HG02885 (cell line): ENCODE measurements around the gene SEC23B.
"Not testable (repeated sequence)": the region's sequence is repeated elsewhere in the genome, so short reads cannot be mapped to it uniquely, and the experiment has no call there.

ENCODE experiments used
- ATAC-seq: cut with Tn5 transposase; IDR thresholded peaks from one replicate; pipeline ENCODE4 v1.9.1; 2021; ENCODE audit warnings: mild to moderate bottlenecking; ENCODE audit not compliant: unreplicated experiment, poor library complexity

Gene SEC23B

DNA sequence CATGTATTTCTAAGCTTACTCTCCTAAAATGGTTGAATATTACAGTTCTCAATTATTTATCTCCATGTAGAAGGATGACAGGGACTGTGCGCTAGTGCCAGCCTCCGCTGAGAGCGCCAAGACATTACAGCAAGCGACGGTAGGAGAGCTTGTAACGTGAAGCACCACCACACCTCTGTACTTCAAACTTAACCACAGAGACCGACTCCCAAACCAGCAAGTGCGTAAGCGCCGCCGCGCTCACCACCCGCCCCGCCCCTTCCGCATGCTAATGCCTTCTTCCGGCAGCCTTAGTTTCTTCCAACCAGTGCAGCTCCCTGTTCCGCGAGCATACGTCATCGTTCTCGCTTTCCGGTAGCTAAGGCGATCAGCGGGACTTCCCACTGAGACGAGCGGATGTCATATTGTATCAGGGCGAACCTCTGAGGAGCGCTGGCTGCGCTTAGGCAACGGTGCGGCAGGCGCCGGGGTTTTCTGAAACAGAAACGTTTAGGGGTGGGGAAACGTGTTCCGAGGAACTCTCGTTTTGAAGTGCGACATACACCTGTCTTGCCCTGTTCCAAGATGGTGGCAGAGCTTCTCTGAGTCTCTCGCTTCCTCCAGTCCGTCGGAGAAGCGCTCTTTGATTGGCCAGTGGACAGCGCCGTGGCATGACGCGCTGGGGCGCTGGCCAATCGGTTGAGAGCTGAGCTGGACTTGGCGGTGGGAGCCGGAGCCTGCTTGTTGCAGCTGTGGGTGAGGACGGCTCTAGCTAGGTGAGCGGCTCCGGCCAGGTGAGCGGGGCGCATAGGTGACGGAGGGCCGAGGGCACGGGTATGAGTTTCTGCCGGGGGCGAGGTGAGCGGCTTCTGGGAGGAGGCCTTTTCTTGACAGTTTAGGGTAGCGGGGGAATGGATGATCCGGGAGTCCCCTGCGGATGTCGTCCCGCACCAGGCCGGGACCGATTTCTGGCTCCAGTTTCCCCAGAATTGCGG is at the start of gene SEC23B:
Gene SEC23B, plus strand, starts transcription at position 723 of the 974 bp plus-strand sequence. CDS start 2,896 bp downstream, outside the sequence.
- peak; percentile 94 for ATAC-seq

GRCh38 chr20:18465536-18466200 is 42.1 kb upstream of the SEC23B start:
- ATAC-seq = no peak

DNA sequence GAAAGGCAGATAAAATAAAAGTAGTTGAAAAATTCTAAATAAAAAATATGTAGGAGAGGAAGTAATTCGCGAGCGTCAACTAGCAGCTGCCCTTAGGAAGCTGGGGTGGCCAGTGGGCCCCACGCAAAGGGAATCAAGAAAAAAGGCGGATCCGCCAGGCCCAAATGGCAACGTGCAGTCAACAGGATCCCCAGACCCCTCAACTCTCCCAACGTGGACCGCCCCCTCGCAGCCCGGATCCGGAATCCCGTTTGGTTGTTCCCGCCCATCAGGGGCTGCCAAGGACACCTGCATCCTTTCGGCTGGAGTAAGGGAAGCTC is 41.2 kb upstream of the SEC23B start:
- ATAC-seq = no peak

DNA sequence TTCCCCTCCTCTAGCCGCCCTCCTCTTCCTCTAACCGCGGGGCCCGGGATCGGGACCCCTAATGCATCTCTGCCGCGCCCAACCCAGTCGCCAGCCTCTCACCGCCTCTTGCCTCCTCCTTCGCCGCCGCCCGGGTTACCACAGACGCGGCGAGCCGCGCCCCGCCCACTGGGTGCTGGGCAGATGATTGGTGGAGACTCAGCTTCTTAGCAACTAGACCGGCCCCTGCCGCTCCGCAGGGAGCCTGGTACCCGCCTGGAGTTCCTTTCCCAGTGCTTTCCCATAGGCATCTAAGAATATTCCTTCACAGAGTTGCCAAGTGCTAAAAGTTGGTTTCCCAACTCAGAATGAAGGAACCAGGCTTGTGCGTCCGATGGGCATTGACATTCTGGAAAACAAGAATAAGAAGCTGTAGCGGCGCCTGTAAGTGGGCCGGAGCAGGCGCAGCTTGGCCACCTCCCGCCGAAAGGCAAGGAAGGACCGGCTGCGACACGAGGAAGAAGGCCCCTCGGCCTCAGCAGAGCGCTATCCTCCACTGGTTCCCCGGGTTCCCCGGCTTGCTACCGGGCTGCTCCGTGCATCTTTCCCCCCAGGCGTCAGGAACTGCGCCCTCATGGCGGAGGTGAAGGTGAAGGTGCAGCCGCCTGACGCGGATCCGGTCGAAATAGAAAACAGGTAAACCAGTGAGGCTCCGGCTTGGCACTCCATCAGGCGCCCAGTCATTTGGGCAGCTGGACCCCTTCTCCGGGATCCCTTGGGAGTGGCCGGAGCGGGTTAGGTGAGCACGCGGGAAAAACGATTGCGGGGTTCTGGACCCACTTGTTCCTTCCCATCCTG is 40.6 kb upstream of the SEC23B start, which contains the start of the genes DZANK1 and POLR3F:
Gene DZANK1, minus strand, starts transcription at position 137 of the 837 bp plus-strand sequence. CDS start 1,672 bp downstream, outside the sequence.
Gene POLR3F, plus strand, starts transcription at position 497 of the 837 bp plus-strand sequence. Its CDS starts 117 bp downstream, at position 614.
- peak; percentile 99 for ATAC-seq

DNA sequence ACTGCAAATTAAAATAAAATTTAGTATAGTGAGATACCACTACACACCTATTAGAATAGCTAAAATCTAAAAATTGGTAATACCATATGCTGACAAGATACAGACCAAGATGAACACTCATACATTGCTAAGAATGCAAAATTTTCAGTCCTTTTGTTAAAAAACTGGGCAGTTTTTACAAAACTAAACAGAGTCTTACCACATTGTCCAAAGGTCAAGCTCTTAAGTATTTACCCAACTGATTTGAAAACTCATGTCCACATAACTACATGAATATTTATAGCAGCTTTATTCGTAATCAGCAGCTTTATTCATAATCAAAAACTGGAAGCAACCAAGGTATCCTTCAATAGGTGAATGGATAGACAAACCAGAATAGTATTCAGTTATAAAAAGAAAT is 30.5 kb upstream of the SEC23B start:
- no peak for ATAC-seq

DNA sequence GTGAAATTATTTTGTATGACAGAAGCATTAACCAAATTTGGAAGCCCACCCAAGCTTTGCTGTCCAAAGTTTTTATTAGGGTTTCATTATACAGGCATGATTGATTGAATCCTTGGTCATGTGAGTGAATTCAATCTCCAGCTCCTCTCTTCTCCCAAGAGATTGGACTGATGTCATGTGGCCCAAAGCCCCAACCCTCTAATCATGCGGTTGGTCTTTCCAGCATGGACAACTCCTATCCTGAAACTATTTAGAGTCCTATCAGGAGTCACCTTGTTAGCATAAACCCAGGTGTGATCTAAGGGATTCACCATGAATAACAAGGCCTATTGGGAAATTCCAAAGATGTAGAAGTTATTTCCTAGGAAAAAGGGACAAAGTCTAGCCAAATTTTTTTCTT is 29.9 kb upstream of the SEC23B start:
- no peak for ATAC-seq

DNA sequence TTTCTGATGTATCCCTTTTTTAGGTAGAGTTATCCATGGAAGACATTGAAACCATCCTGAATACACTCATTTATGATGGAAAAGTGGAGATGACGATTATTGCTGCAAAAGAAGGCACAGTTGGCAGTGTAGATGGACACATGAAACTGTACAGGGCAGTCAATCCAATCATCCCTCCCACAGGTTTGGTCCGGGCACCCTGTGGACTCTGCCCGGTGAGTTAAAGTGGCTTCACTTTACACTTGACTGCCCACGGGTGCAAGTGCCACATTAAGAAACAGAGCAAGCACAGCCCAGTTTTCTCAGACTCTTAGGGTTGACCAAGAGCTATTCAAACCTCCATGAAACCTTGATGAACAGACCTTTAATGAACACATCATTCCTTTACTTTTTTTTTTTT is 26.1 kb upstream of the SEC23B start:
- ATAC-seq = no peak

- ATAC-seq = no peak
Observed at GRCh38 chr20:18488301-18488700, 19.4 kb upstream of the SEC23B start.

GRCh38 chr20:18496042-18496441 is 11.7 kb upstream of the SEC23B start:
- ATAC-seq = no peak

GRCh38 chr20:18496740-18497592 is 10.8 kb upstream of the SEC23B start, which contains the start of gene RBBP9:
TSS of gene RBBP9 (minus strand) at chr20:18497225. CDS start at chr20:18497167, 58 bp downstream.
- ATAC-seq = peak; percentile 100

DNA sequence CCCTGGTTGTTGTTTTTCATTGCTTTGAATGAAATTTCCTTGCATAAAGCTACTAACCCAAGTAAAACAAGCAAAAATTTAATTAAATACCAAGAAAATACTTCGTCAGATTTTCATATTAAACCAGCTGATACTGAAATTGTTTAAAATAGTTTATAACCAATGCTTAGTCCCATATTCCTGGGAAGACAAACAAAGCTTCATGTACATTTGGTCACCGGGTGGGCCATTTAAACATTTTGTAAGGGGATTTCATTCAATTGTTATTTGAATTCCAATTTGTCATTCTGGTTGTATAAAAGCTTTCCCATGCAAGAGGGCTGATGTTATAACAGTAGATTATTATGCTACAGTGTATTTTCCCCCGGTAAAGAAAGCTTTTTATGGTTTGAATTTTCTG is 10.1 kb upstream of the SEC23B start:
- ATAC-seq = no peak

DNA sequence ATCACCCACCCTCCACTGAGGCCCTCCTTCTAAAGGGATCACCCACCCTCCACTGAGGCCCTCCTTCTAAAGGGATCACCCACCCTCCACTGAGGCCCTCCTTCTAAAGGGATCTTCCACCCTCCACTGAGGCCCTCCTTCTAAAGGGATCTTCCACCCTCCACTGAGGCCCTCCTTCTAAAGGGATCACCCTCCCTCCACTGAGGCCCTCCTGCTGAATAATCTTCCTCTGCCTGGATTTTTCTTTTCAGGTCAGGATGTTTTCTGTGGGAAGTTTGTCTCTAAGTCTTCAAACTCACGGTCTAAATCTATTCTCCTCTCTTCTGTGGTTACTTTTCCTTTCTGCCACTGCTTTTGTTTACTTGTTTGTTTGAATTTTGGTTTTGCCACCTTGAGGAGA is 6.1 kb upstream of the SEC23B start:
- not testable (repeated sequence) for ATAC-seq

DNA sequence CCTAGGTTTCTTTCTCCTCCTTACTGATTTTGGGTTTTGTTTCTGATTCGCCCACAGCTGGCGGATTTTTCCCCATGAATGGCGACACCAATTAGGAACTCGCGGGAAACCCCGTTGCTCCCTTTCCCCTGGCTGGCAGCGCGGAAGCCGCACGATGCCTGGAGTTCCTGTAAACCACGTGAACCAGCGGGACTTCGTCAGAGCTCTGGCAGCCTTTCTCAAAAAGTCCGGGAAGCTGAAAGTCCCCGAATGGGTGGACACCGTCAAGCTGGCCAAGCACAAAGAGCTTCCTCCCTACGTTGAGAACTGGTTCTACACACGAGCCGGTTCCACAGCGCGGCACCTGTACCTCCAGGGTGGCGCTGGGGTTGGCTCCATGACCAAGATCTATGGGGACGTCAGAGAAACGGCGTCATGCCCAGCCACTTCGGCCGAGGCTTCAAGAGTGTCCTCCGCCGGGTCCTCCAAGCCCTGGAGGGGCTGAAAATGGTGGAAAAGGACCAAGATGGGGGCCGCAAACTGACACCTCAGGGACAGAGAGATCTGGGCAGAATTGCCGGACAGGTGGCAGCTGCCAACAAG is 3.2 kb upstream of the SEC23B start:
- ATAC-seq = no peak

DNA sequence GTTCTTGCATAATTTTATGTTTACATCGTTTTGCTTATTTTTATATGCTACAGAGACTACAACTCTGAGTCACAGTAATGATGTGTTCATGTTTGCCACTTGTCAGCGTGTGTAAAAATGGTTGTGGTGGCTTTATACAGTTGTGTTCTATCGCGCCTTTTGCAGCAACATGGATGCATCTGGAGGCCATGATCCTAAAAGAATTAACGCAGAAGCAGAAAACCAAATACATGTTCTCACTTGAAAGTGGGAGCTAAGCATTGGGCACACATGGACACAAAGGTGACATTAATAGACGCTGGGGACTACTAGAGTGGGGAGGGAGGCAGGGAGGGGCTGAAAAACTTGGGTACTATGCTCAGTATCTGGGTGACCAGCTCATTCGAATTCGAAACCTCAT is 996 bp upstream of the SEC23B start:
- no peak for ATAC-seq

GRCh38 chr20:18511571-18511970 is 3.8 kb downstream of the SEC23B start:
- no peak for ATAC-seq

DNA sequence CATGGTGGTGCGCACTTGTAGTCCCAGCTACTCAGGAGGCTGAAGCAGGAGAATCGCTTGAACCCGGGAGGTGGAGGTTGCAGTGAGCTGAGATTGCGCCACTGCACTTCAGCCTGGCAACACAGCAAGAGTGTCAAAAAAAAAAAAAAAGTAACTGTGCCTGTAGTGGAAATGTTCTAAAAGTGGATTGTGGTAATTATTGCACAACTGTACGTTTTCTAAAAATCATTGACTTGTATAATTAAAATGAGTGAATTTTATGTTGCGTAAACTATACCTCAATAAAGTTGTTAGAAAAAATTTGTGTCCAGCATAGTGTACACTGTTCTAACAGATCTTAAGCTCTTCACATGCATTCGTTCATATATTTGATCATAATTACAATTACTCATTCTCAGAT is 5.5 kb downstream of the SEC23B start:
- no peak for ATAC-seq

DNA sequence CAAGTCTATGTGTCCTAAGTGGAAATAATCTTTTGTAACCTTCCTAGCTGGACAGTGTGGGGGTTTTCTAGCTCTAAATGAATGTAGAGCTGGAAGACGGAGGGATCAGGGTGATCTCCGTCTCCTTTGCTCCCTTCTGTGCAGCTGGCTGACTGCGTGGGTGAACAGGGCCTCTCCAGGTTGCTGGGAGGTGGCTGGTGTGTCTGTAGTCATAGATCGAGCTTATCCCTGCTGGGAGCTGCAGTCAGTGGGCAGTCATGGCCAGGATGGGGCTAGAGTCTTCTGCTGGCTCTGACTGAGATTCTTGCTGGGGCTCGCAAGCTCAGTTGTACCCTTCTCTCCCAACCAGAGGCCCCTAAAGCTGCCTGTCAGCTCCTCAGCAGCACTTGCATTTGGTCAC is 6.4 kb downstream of the SEC23B start:
- no peak for ATAC-seq

DNA sequence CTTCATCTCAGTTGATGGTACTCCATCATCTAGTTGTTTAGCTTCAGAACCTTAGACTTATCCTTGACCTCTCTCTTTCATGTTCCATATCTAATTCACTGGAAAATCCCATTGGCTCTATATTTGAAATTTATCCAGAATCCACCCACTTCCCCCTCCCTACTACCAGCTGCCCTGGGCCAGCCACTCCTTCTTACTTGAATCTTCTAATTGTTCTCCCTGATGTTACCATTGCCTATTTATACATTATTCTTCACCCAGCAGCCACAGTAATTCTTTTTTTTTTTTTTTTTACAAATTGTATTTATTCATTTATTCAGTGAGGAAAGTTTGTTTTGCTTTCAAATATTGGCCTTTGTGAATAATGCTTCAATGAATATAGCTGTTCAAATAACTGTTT is 8.2 kb downstream of the SEC23B start:
- ATAC-seq = no peak

DNA sequence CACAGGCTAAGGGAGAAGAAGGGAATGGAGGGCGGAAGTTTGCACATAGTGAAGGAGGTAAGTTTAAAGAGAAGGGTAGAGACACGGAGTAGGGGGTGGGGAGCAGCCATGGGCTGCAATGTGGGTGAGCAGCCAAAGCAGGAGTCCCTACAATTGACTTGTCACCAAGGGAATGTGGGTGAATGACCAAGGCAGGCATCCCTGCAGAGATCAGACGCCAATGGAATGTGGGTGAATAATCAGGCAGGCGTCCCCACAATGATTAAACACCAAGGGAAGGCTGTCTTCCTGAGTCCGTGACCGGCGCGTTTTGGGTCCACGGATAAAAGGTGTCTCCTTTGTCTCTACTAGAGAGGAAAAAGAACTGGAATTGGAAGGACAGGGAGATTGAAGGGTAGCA is 14.3 kb downstream of the SEC23B start:
- not testable (repeated sequence) for ATAC-seq
